Stimulated activated CD4-positive, alpha-beta T cell treated with anti-CD3 and anti-CD28 coated beads, Interleukin-4, amount 100 ng/mL, for 48 hours (primary cell): ENCODE results near the gene RER1.
"Not testable (repeated sequence)": the region's sequence is repeated elsewhere in the genome, so short reads cannot be mapped to it uniquely, and the experiment has no call there.

Source experiments
- DNase-seq, 2 donors: peaks; one replicate each; pipeline ENCODE4 v3.0.0-alpha.2; 2020; ENCODE audit warnings: low read depth in 2 of 2

The RER1 gene

GRCh38 chr1:2427976-2428375, 36.3 kb downstream of the RER1 start:
- no peak for DNase-seq

DNA sequence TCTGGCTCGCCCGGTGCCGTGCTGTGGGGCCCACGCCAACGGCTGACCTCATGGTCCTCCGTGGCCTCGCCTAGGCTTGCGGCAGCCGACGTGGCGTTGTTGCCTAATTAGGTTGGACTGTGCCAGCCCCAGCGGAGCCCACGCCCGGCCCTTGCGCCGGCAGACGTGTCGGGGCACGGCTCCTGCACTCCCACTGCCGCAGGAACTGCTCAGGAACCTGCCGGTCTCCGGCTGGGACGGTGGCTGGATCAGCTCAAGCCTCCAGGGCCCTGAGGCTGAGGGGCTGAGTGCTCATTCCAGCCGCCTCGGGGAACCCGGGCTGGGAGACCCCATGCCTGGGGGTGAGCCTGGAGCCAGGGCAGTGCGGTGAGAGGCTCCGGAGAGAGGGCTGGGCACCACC, 36.8 kb downstream of the RER1 start:
- DNase-seq: no peak

DNA sequence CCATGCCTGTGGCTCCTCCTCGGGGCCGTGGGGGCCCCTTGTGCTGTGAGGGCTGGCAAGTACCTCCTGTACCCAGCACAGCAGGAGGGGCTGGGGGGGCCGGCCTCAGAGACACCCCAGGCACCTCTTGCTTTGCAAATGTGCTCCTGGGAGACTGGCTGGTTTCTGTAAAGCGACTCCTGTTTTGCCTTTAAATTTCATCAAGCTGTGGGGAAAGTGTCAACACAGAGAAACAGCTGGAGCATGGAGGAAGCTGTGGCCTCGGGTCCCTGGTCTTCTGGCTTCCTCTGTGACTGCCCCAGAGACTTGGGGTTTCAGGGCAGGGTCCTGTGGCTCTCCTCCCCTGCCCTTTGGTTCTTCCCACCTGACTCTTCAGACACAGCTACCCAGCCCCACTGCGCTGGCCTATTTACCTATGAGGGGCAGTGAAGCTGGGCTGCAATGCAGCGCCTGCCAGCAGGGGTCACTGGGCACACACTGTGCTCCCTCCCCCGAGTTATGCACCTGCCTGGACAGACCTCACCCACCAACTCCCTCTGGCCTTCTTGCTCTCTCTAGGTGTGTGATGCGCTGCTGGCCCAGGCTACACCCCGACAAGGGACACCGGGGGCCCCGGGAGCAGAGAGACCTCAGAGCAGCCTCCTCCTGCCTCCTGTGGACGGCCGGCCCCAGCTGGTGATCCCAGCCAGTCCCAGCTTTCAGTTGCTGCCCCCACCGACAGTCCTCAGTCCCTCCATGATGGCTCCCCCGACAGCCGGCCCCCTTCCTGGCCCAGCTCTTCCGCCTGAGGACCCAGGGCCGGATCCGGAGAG, 38.3 kb downstream of the RER1 start:
- peak in 1 of 2 donors; percentile 16 for DNase-seq

- no peak for DNase-seq
Observed at GRCh38 chr1:2430592-2430973, 38.9 kb downstream of the RER1 start.

GRCh38 chr1:2431103-2431502, 39.5 kb downstream of the RER1 start:
- DNase-seq: no peak

DNA sequence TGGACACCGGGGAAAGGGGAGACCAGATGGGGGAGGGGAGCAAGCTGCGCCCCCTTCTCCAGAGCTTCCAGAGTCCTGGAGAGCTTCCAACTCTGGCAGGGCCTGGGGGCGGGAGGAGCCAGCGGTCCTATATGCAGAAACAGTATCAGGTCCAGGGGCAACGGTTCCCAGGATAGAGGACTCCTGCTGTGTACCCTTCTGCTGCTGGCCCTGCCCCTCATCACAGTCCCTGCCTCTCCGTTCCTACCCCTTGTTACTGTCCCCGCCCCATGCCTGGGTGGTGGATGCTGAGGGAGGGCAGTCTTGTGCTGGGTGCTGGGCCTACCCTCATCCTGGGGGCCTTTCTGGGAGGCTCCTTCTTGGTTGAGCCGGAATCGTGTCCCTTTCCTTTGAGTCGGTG, 39.9 kb downstream of the RER1 start:
- no peak for DNase-seq

GRCh38 chr1:2432441-2432844, 40.8 kb downstream of the RER1 start:
- DNase-seq: no peak

- DNase-seq: no peak
Observed at GRCh38 chr1:2433196-2433595, 41.6 kb downstream of the RER1 start.

- no peak for DNase-seq
Observed at GRCh38 chr1:2433936-2434655, 42.5 kb downstream of the RER1 start.

- DNase-seq: no peak
Observed at GRCh38 chr1:2435091-2435490, 43.5 kb downstream of the RER1 start.

DNA sequence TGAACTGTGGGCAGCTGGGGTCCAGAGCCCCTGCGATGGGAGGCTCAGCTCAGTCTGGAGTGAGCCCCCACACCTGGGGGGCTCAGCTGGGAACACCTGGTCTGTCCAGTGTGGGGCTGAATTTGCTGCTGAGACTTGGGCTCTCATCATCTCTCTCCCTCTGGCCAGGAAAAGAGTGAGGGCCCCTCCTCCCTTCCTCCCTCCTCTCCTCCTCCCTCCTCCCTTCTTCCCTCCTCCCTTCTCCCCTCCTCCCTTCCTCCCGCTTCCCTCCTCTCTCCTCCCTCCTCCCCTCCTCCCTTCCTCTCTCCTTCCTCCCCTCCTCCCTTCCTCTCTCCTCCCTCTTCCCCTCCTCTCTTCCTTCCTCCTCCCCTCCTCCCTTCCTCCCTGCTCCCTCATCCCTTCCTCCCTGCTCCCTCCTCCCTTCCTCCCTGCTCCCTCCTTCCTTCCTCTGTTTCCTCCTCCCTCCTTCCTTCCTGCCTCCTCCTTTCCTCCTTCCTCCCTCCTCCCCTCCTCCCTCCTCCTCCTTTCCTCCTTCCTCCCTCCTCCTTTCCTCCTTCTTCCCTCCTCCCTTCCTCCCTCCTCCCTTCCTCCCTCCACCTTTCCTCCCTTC, 44.2 kb downstream of the RER1 start:
- DNase-seq: no peak

DNA sequence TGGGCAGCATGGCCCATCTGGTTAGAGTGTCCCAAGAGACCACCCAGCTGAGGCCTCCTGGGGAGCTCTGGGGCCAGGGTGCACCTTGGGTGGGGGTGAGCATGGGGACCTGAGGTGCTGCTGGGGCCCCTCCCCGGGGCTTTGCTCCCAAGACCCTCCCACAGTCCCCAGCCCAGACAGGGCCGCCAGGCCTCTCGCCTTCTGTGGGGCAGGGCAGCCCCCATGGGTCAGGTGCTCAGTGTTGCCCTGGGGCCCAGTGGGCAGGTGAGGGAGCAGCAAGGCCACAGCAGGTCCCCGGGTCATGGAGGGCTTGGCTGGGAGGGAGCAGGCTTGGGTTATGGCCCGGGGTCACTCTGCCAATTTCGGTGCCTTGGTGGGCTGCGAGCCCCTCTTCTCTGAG, 45.2 kb downstream of the RER1 start:
- no peak for DNase-seq

- no peak for DNase-seq
Observed at GRCh38 chr1:2437617-2438016, 46.0 kb downstream of the RER1 start.

- no peak for DNase-seq
Observed at GRCh38 chr1:2438038-2438437, 46.4 kb downstream of the RER1 start.

GRCh38 chr1:2438641-2439040, 47.0 kb downstream of the RER1 start:
- no peak for DNase-seq

- DNase-seq: no peak
Observed at GRCh38 chr1:2439369-2439768, 47.7 kb downstream of the RER1 start.

DNA sequence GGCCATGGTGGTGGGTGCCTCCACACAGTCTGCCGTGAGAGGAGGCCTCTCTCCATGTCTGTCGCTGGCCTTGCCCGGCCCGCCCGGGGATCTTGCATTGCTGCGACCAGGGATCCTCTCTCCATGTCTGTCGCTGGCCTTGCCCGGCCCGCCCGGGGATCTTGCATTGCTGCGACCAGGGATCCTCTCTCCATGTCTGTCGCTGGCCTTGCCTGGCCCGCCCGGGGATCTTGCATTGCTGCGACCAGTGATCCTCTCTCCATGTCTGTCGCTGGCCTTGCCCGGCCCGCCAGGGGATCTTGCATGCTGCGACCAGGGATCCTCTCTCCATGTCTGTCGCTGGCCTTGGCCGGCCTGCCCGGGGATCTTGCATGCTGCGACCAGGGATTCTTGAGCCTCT, 48.7 kb downstream of the RER1 start:
- DNase-seq: not testable (repeated sequence)

- DNase-seq: no peak
Observed at GRCh38 chr1:2441746-2442145, 50.1 kb downstream of the RER1 start.

DNA sequence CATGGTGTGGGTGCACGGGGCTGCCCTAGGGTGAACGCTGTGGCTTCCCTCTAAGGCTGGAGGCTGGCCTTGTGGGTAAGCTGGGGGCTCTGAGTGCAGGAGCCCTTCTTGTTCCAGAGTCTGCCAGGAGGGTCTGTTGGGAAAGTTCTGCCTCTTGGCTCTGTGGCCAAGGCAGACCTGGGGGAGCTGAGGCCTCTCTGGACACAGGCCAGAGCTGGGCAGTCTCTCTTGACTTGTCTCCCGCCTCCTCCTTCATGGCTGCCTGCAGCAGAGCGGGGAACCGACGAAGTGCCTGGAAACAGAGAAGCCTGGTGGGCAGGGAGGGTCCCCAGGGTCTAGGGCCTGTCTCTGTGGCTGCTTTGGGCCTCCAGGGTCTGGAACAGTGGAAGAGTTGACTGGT, 51.0 kb downstream of the RER1 start:
- DNase-seq: no peak

GRCh38 chr1:2443277-2444137, 51.9 kb downstream of the RER1 start:
- no peak for DNase-seq

DNA sequence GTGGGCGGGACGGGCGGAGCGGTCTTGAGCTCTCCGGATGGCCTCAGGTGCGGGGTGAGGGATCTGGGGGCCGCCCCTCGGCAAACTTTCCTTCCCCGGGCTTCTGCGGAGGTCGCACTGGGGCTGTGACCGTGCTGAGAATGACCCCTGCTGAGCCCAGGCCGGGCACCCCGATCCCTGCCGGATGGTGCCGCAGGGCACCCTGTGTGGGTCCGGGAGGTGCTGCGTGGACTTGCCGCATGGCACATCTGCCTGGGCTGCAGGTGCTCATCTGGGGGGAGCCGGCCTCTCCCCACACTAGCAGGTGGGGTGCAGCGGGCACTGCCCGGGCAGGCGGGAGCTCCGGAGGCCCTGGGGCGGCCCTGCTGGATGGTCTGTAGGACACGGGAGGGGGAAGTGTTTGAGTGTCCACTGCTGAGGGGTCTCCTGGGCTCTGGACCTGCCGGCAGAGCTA, 52.5 kb downstream of the RER1 start:
- no peak for DNase-seq
